Activated CD4-positive, CD25-positive, alpha-beta regulatory T cell treated with anti-CD3 and anti-CD28 coated beads, Interleukin-2, amount 50 U/mL, for 24 hours (primary cell): ENCODE measurements around the gene ARL3.
"Not testable (repeated sequence)": the region's sequence is repeated elsewhere in the genome, so short reads cannot be mapped to it uniquely, and the experiment has no call there.

Experiments used
- ATAC-seq, 2 donors: fragments of 150-1000 bp; cut with Tn5 transposase; one replicate each; pipeline ENCODE4 v1.10.0; 2021; ENCODE audit warnings: mild to moderate bottlenecking in 1 of 2, moderate library complexity in 1 of 2

Gene ARL3

GRCh38 chr10:102713814-102714620, at the start of gene ARL3:
Gene ARL3 (minus strand): TSS chr10:102714397. CDS start chr10:102714275, 122 bp downstream.
- peak; percentile 86 to 90 for ATAC-seq

GRCh38 chr10:102763037-102763607, 48.9 kb upstream of the ARL3 start:
- no peak for ATAC-seq

GRCh38 chr10:102762401-102763015, 48.3 kb upstream of the ARL3 start:
- ATAC-seq = no peak

GRCh38 chr10:102761981-102762380, 47.8 kb upstream of the ARL3 start:
- ATAC-seq = no peak

GRCh38 chr10:102759497-102760210, 45.5 kb upstream of the ARL3 start:
- ATAC-seq = no peak

- ATAC-seq = not testable (repeated sequence)
Measured at GRCh38 chr10:102758933-102759262, 44.7 kb upstream of the ARL3 start.

- no peak for ATAC-seq
Measured at GRCh38 chr10:102758240-102758932, 44.2 kb upstream of the ARL3 start.

GRCh38 chr10:102757323-102757722, 43.1 kb upstream of the ARL3 start:
- no peak for ATAC-seq

GRCh38 chr10:102753718-102754117, 39.5 kb upstream of the ARL3 start:
- ATAC-seq = no peak

GRCh38 chr10:102752934-102753664, 38.9 kb upstream of the ARL3 start:
- ATAC-seq = peak; percentile 55 to 72

GRCh38 chr10:102752266-102752930, 38.2 kb upstream of the ARL3 start:
- ATAC-seq = no peak

GRCh38 chr10:102745157-102745556, 31.0 kb upstream of the ARL3 start:
- ATAC-seq = no peak

GRCh38 chr10:102744374-102745051, 30.3 kb upstream of the ARL3 start:
- peak in 1 of 2 donors; percentile 6 for ATAC-seq

- peak; percentile 97 for ATAC-seq
Measured at GRCh38 chr10:102743588-102744373, 29.6 kb upstream of the ARL3 start, which contains the start of gene WBP1L. Gene WBP1L (plus strand): TSS chr10:102743948. CDS start chr10:102744054, 106 bp downstream.

- no peak for ATAC-seq
Measured at GRCh38 chr10:102743078-102743587, 28.9 kb upstream of the ARL3 start.

GRCh38 chr10:102742313-102742712, 28.1 kb upstream of the ARL3 start:
- not testable (repeated sequence) for ATAC-seq

- no peak for ATAC-seq
Measured at GRCh38 chr10:102741726-102742237, 27.6 kb upstream of the ARL3 start.

- ATAC-seq = no peak
Measured at GRCh38 chr10:102740229-102740628, 26.0 kb upstream of the ARL3 start.

- ATAC-seq = no peak
Measured at GRCh38 chr10:102738692-102739121, 24.5 kb upstream of the ARL3 start.
